Measurements from ENCODE around the gene LYSMD1.

LYSMD1 gene

GRCh38 chr1:151135433-151136385, 30.0 kb downstream of the LYSMD1 start:
- DNase-seq (ENCODE audit: low read depth): no peak

GRCh38 chr1:151134991-151135390, 30.7 kb downstream of the LYSMD1 start:
- DNase-seq (ENCODE audit: low read depth): no peak

GRCh38 chr1:151134396-151134795, 31.3 kb downstream of the LYSMD1 start:
- no peak for DNase-seq (ENCODE audit: low read depth)

GRCh38 chr1:151133018-151133806, 32.5 kb downstream of the LYSMD1 start:
- no peak for DNase-seq (ENCODE audit: low read depth)

- no peak for DNase-seq (ENCODE audit: low read depth)
These were observed 33.2 kb downstream of the LYSMD1 start for GRCh38 chr1:151132335-151133017.

- DNase-seq (ENCODE audit: low read depth): no peak
These were observed 33.9 kb downstream of the LYSMD1 start for GRCh38 chr1:151131701-151132334.

GRCh38 chr1:151130987-151131586, 34.6 kb downstream of the LYSMD1 start:
- peak; percentile 77 for DNase-seq (ENCODE audit: low read depth)

GRCh38 chr1:151128800-151129199, 36.9 kb downstream of the LYSMD1 start:
- no peak for DNase-seq (ENCODE audit: low read depth)

- no peak for DNase-seq (ENCODE audit: low read depth)
These were observed 40.8 kb downstream of the LYSMD1 start for GRCh38 chr1:151124763-151125403.

- no peak for DNase-seq (ENCODE audit: low read depth)
These were observed 51.8 kb downstream of the LYSMD1 start for GRCh38 chr1:151113877-151114276.

All from stimulated activated CD4-positive, alpha-beta T cell treated with anti-CD3 and anti-CD28 coated beads, Interleukin-2, amount 100 ng/mL, for 4 hours (primary cell).